ENCODE results near the gene KDELR3.

Gene KDELR3

GRCh38 chr22:38467904-38468442, at the start of gene KDELR3:
TSS of gene KDELR3 (plus strand) at chr22:38468096. CDS start at chr22:38468234, 138 bp downstream.
- DNase-seq (ENCODE audit: low read depth) = peak; percentile 27

- no peak for DNase-seq (ENCODE audit: low read depth)
Observed at GRCh38 chr22:38418589-38418988, 49.3 kb upstream of the KDELR3 start.

GRCh38 chr22:38419121-38419857, 48.6 kb upstream of the KDELR3 start:
- DNase-seq (ENCODE audit: low read depth) = no peak

DNA sequence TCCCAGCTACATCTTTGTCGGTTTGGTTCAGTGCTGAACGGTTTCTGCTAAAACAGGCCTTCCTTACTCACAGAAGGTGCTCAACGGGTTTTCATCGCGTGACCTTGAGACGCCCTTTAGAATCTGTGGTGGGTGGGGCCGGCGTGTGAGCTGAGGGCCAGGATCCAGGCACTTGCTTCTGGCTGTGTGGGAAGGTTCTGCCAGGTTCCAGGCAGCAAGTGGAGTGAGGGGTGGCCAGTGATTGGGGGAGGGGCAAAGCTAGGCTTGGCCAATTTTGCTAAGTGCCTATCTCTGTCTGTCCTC, 48.1 kb upstream of the KDELR3 start:
- no peak for DNase-seq (ENCODE audit: low read depth)

DNA sequence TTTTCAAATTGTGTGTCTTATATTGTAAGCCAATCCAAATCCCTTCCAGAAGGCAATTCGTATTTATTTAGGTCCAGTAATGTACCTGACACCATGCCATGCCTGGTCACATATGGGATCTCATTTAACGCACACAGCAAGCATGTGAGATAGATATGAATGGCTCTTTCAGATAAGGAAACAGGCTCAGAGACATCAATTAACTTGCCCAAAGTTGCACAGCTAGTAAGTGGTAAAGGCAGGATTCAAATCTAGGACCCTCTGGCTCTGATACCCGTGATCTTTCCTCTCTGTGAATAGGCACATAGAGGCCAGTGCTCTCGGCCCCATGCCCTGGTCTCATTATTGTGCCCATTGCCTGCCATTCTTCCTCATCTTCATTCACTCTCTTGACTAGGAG, 47.2 kb upstream of the KDELR3 start:
- DNase-seq (ENCODE audit: low read depth) = no peak

GRCh38 chr22:38422611-38423511, 45.0 kb upstream of the KDELR3 start:
- DNase-seq (ENCODE audit: low read depth) = no peak

GRCh38 chr22:38423512-38424503, 44.1 kb upstream of the KDELR3 start:
- no peak for DNase-seq (ENCODE audit: low read depth)

- no peak for DNase-seq (ENCODE audit: low read depth)
Observed at GRCh38 chr22:38424525-38425080, 43.3 kb upstream of the KDELR3 start.

DNA sequence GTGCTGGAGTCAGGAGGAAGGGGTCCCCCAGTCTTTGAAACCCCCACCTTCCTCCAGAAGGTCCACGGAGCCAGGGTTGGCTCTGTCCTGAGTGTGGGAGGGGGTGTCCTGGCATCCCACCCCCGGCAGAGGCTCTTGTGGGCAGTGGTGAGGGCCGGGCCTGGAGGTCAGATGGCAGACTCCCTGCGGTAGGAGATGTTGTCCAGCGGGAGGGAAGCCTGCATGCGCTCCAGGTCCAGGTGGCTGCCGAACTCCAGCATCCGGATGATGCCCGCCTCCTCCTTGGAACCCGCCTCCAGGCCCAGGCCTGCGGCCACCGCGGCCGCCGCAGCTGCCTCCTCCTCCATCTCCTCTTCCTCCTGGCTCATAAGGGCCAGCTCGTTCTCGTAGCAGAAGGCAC, 41.3 kb upstream of the KDELR3 start:
- no peak for DNase-seq (ENCODE audit: low read depth)

DNA sequence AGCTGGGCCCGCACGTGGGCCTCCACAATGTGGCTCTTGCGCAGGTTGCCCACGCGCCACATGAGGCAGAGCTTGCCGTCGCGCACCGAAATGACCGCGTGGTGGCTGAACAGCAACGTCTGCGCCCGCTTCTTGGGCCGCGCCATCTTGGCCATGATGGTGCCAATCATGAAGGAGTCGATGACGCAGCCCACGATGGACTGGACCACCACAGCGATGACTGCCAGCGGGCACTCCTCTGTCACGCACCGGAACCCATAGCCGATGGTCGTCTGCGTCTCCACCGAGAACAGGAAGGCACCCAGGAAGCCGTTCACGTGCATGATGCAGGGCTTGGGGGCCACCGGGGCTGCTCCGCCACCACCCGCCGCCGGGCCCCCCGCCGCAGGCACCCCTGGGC, 40.4 kb upstream of the KDELR3 start:
- no peak for DNase-seq (ENCODE audit: low read depth)

DNA sequence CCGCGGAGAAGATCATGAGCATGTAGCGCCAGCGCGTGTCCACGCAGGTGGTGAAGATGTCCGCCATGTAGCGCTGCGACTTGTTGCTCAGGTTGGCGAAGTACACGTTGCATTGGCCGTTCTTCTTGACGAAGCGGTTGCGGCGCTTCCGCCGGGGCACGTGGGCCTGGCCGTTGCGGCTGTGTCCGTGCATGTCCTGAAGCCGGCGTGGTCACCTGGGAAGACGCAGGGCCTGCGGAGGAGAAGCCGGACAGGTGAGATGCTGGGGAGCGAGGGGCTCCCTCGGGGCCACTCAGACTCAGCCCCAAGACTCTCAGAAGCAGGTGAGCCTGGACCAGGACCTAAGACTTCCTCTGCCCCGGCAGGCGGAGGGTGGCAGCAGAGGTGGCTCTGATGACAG, 40.0 kb upstream of the KDELR3 start:
- no peak for DNase-seq (ENCODE audit: low read depth)

DNA sequence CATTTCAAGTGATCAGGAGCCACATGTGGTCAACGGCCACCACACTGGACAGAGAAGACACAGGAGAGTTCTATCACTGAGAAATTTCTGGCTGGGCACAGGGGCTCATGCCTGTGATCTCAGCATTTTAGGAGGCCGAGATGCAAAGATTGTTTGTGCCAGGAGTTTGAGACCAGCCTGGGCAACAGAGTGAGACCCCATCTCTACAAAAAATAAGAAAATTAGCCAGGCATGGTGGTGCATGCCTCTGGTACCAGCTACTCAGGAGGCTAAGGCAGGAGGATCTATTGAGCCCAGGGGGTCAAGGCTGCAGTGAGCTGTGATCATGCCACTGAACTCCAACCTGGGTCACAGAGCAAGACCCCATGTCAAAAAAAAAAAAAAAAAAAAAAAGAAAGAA, 39.2 kb upstream of the KDELR3 start:
- no peak for DNase-seq (ENCODE audit: low read depth)

GRCh38 chr22:38429499-38430068, 38.3 kb upstream of the KDELR3 start:
- no peak for DNase-seq (ENCODE audit: low read depth)

DNA sequence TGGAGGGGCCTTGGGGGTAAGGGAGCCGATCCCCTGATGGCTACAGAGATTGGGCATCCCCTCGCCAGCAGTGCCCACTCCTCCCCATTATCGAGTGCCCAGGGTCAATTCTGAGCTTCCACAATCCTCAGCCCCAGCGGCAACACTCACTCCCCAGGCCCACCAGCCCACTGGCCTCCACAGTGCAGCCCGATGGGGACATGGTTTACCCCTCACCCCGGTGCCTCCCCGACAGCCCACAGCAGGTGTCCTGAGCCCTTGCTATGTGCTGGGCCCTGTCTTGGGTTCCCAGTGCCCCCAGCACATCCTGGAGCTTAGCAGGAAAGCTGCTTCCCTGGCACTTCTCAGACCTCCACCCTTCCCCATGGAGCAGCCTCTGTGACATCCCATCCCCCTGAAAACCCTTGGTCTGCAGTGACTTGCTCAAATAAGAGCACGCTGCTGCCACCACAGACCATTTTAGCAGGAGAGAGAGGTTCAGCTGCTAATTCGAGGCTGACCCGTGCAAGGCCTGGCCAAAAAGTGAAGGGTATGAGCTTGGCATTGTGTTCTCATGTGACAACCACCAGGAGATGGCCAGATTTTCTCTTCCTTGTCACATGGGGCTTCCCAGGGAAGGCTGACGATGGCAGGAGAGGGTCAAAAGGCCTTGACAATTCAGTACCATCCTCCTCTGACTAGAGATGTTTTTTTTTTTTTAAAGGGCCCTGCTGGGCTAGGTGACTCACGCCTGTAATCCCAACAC, 36.5 kb upstream of the KDELR3 start:
- no peak for DNase-seq (ENCODE audit: low read depth)

- no peak for DNase-seq (ENCODE audit: low read depth)
Observed at GRCh38 chr22:38432264-38432663, 35.6 kb upstream of the KDELR3 start.

- DNase-seq (ENCODE audit: low read depth) = no peak
Observed at GRCh38 chr22:38433871-38434270, 34.0 kb upstream of the KDELR3 start.

GRCh38 chr22:38435010-38435409, 32.9 kb upstream of the KDELR3 start:
- no peak for DNase-seq (ENCODE audit: low read depth)

- DNase-seq (ENCODE audit: low read depth) = no peak
Observed at GRCh38 chr22:38435965-38436364, 31.9 kb upstream of the KDELR3 start.

DNA sequence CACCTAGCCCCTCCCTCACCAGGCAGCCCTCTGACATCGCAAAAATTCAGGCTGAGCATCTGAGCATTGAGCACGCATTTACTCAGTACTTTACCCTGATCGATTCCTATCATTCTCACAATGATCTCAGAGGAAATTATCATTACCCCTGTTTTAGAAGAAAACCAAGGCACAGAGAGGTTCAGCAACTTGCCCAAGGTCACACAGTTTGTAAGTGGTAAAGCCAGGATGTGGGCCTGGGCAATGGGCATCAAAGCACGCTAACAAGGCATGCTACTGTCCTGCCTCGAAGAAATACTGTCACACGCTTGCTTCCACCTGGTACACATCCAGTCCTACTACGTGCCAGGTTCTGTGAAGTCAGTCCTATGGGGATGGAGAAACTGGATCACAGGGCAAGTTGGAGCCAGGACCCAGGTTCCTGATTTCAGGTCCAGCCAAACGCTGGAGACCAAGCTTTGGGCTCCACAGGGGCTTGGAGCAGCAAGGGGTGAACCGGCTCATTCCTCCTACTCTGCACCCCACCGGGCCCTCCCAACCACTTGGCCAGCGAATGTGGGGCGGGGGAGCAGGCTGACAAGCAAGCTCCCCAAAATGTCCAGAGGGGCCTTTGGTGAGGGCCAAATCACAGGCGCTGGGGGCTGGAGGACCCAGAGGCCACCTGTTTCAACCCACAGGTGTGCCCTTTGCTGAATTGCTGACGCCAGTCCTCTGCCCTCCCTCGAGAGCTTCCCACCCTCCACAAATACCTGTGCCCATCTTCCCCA, 31.1 kb upstream of the KDELR3 start:
- DNase-seq (ENCODE audit: low read depth) = no peak

DNA sequence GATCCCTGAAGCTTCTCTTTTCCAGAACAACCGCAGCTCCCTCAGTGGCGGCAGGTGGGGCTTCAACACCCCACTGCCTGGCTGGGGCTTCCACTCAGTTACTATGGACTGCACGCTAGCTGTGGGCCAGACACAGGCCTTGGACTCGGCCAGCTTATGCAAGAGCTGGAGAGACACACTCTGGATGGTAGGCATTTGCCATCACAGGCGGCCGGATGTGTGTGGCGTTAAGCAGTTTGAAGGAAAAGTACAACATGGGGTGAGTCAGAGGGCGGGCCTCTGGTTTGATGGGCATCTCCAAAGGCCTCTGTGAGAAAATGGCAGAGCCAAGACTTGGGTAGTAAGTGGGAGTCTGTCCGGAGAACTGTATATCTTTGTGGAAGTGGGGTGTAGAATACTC, 30.5 kb upstream of the KDELR3 start:
- no peak for DNase-seq (ENCODE audit: low read depth)

All from activated T-cell treated with anti-CD3 and anti-CD28 coated beads for 1 hour (primary cell).